Panc1 (cell line): Measurements from ENCODE around the gene CPEB1. TPM values are rescaled to one million over a fixed set of nuclear protein-coding genes. Genes with fewer than 3 reads are reported as not detected.

Source experiments
- ATAC-seq: fragments of 200-7000 bp; cut with Tn5 transposase; 2 replicates; pipeline ENCODE4 v1.9.1; 2020; ENCODE audit warnings: mild to moderate bottlenecking, moderate library complexity
- BruUV-seq: library from RNA; stranded (reverse); fragments of 400-500 nt; replicated peaks from 2 replicates; lab custom pipeline; 2021; lab: Mats Ljungman, UMichigan
- CTCF ChIA-PET: fragments of 300-600 bp; sonication (Branson Sonifier 250); formaldehyde crosslinking; loops from one replicate; lab custom pipeline; 2022; ENCODE audit warnings: antibody characterized with exemption; lab: Charles Lee
- POLR2A ChIA-PET: fragments of 300-600 bp; sonication (Branson Sonifier 250); formaldehyde crosslinking; loops from one replicate; lab custom pipeline; 2022; ENCODE audit warnings: antibody characterized with exemption; lab: Charles Lee
- DNase-seq: peaks from one replicate; pipeline ENCODE4 v3.0.0-alpha.2; 2010; ENCODE audit warnings: low read depth, low spot score
- H3K27ac ChIP-seq: 2 replicates; pipeline ENCODE4 v1.5.1; 2011; ENCODE audit warnings: mild to moderate bottlenecking, low read length, inconsistent platforms
- H3K27me3 ChIP-seq: fragments of 200-500 bp; sonication (Bioruptor generic); 2 replicates; pipeline ENCODE4 v1.6.0; 2014; ENCODE audit warnings: low read length, inconsistent platforms; ENCODE audit not compliant: control insufficient read depth, insufficient read depth
- H3K36me3 ChIP-seq: fragments of 200-500 bp; sonication (Bioruptor generic); 2 replicates; pipeline ENCODE4 v1.5.1; 2014; ENCODE audit warnings: inconsistent platforms, mild to moderate bottlenecking, low read length, moderate library complexity; ENCODE audit not compliant: control insufficient read depth, insufficient read depth
- H3K4me1 ChIP-seq: 2 replicates; pipeline ENCODE4 v1.5.1; 2011; ENCODE audit warnings: inconsistent platforms, mild to moderate bottlenecking, low read length, moderate library complexity; ENCODE audit not compliant: control insufficient read depth, insufficient read depth
- H3K4me3 ChIP-seq, 2 experiments: 2 replicates each; pipeline ENCODE4 v1.5.1; 2011 to 2012; ENCODE audit warnings: low read depth in 2 of 2, low read length in 2 of 2, mild to moderate bottlenecking in 2 of 2, inconsistent platforms in 1 of 2, moderate library complexity in 1 of 2
- H3K9me3 ChIP-seq: fragments of 200-500 bp; sonication (Bioruptor generic); 2 replicates; pipeline ENCODE4 v1.5.1; 2014; ENCODE audit warnings: low read depth, mild to moderate bottlenecking, inconsistent platforms, low read length, moderate library complexity; ENCODE audit not compliant: control insufficient read depth, insufficient read depth
- CTCF ChIP-seq: fragments of 450-650 bp; IDR thresholded peaks from 2 replicates; pipeline ENCODE4 v1.5.1; 2017; ENCODE audit warnings: mild to moderate bottlenecking
- POLR2AphosphoS5 ChIP-seq: IDR thresholded peaks from 2 replicates; pipeline ENCODE4 v1.6.1; 2012; ENCODE audit warnings: mild to moderate bottlenecking, low read depth, low read length, moderate library complexity
- REST ChIP-seq, 2 experiments: IDR thresholded peaks; 2 replicates each; pipeline ENCODE4 v1.6.1; 2011 to 2012; ENCODE audit warnings: low read depth in 2 of 2, control low read depth in 1 of 2, low read length in 1 of 2, mild to moderate bottlenecking in 1 of 2, moderate library complexity in 1 of 2; ENCODE audit not compliant: insufficient read depth in 1 of 2
- SIN3A ChIP-seq: IDR thresholded peaks from 2 replicates; pipeline ENCODE4 v1.6.1; 2012; ENCODE audit warnings: low read depth, mild to moderate bottlenecking, low read length, moderate library complexity, borderline replicate concordance; ENCODE audit not compliant: insufficient read depth
- TCF7L2 ChIP-seq: IDR thresholded peaks from 2 replicates; pipeline ENCODE4 v1.6.1; 2011; ENCODE audit warnings: mild to moderate bottlenecking, low read depth, low read length, inconsistent platforms
- in situ Hi-C: cut with HindIII; loops from 2 replicates; pipeline ENCODE4 v1.10.0; 2016; ENCODE audit warnings: low sequenced_read_pairs, low pct_unique_long_range_greater_than_20kb
- intact Hi-C: fragments of 100-400 bp; cut with micrococcal nuclease; formaldehyde crosslinking; loops from one replicate; pipeline ENCODE4 v1.10.0; 2022; ENCODE audit not compliant: unreplicated experiment
- total RNA-seq: library from RNA; stranded (reverse); gene quantifications from one replicate; pipeline ENCODE4 v1.2.1, GENCODE V29; 2021; ENCODE audit not compliant: unreplicated experiment

The CPEB1 gene
- total RNA-seq, 1 experiment from 2014 or later, result 19.5 TPM

- H3K36me3 ChIP-seq, result no peaks in the 10 kb centered on the region
- ATAC-seq (no peak), DNase-seq (no peak)
- no peak for TF ChIP-seq CTCF
- TF ChIP-seq REST (IDR thresholded peaks at IDR 0.05; ENCODE audit: insufficient read depth in 1 of 2, low read depth in 2 of 2, low read length in 1 of 2), result no peak
- no peak for TF ChIP-seq TCF7L2
- no peak for TF ChIP-seq SIN3A
- no peak for TF ChIP-seq POLR2AphosphoS5
- no peaks in the 10 kb centered on the region for H3K4me1 ChIP-seq
- BruUV-seq, result no TSS peak
- no peak overlapping the region for H3K4me3 ChIP-seq
- in situ Hi-C loops (no loop called here), intact Hi-C loops (no loop called here)
- H3K27me3 ChIP-seq, result no peaks in the 10 kb centered on the region
- ChIA-PET CTCF (no interaction called here), POLR2A (no interaction called here)
- no peak overlapping the region for H3K27ac ChIP-seq
- H3K9me3 ChIP-seq, result no peaks in the 10 kb centered on the region
Measured at GRCh38 chr15:82625136-82625535, 22.0 kb downstream of the CPEB1 start.

GRCh38 chr15:82624438-82624837 lies 22.7 kb downstream of the CPEB1 start:
- H3K36me3 ChIP-seq, result no peaks in the 10 kb centered on the region
- BruUV-seq, result no TSS peak
- intact Hi-C loops, result no loop called here
- TF ChIP-seq CTCF, result no peak
- TF ChIP-seq REST (IDR thresholded peaks at IDR 0.05; ENCODE audit: insufficient read depth in 1 of 2, low read depth in 2 of 2, low read length in 1 of 2), result no peak
- TF ChIP-seq SIN3A, result no peak
- TF ChIP-seq POLR2AphosphoS5, result no peak
- TF ChIP-seq TCF7L2, result no peak
- no peak overlapping the region for H3K27ac ChIP-seq
- no peaks in the 10 kb centered on the region for H3K4me1 ChIP-seq
- in situ Hi-C loops, result no loop called here
- no peaks in the 10 kb centered on the region for H3K27me3 ChIP-seq
- ChIA-PET CTCF (interaction anchor here (0.7 kb wide), 1 partner anchor 88 kb away, joined by 3 read pairs; no protein-coding TSS in a partner anchor), POLR2A (interaction anchor here (0.7 kb wide), 1 partner anchor 14 kb away, joined by 4 read pairs; no protein-coding TSS in a partner anchor)
- ATAC-seq (no peak), DNase-seq (no peak)
- no peaks in the 10 kb centered on the region for H3K9me3 ChIP-seq
- H3K4me3 ChIP-seq, result no peak overlapping the region
